NCI-H446 treated with DMSO at 0.1 percent for 48 hours (cell line): ENCODE results near the gene KCNIP1.

Source experiments
- DNase-seq: peaks from one replicate; lab custom pipeline; 2025; lab: John Stamatoyannopoulos, UW

KCNIP1 gene

GRCh38 chr5:170597872-170598271, 94.1 kb downstream of the KCNIP1 start:
- DNase-seq = no peak

- DNase-seq = no peak
These were observed 95.9 kb downstream of the KCNIP1 start for GRCh38 chr5:170599756-170600155.

- no peak for DNase-seq
These were observed 97.8 kb downstream of the KCNIP1 start for GRCh38 chr5:170601619-170602018.

- DNase-seq = no peak
These were observed 99.3 kb downstream of the KCNIP1 start for GRCh38 chr5:170603109-170603508.

GRCh38 chr5:170603578-170604565, 100.1 kb downstream of the KCNIP1 start:
- no peak for DNase-seq

- DNase-seq = no peak
These were observed 103.1 kb downstream of the KCNIP1 start for GRCh38 chr5:170606941-170607340.

- DNase-seq = no peak
These were observed 107.8 kb downstream of the KCNIP1 start for GRCh38 chr5:170611449-170612090.

- no peak for DNase-seq
These were observed 108.4 kb downstream of the KCNIP1 start for GRCh38 chr5:170612256-170612678.

- DNase-seq = no peak
These were observed 110.3 kb downstream of the KCNIP1 start for GRCh38 chr5:170614065-170614490.

- DNase-seq = no peak
These were observed 110.9 kb downstream of the KCNIP1 start for GRCh38 chr5:170614720-170615119.

- no peak for DNase-seq
These were observed 114.0 kb downstream of the KCNIP1 start for GRCh38 chr5:170617533-170618490.

- no peak for DNase-seq
These were observed 116.0 kb downstream of the KCNIP1 start for GRCh38 chr5:170619869-170620268.

GRCh38 chr5:170622933-170623332, 119.1 kb downstream of the KCNIP1 start:
- DNase-seq = no peak

GRCh38 chr5:170623576-170624181, 119.9 kb downstream of the KCNIP1 start:
- no peak for DNase-seq

GRCh38 chr5:170625221-170626165, 121.7 kb downstream of the KCNIP1 start:
- DNase-seq = no peak

- no peak for DNase-seq
These were observed 122.8 kb downstream of the KCNIP1 start for GRCh38 chr5:170626507-170627150.

GRCh38 chr5:170627271-170627670, 123.5 kb downstream of the KCNIP1 start:
- DNase-seq = no peak

- DNase-seq = no peak
These were observed 124.2 kb downstream of the KCNIP1 start for GRCh38 chr5:170628028-170628427.

- no peak for DNase-seq
These were observed 125.1 kb downstream of the KCNIP1 start for GRCh38 chr5:170628691-170629565.
